Subcutaneous adipose tissue (tissue), 4 donors: ENCODE results near the gene KCNK15. TPM values are rescaled to one million over a fixed set of nuclear protein-coding genes. Genes with fewer than 3 reads are reported as not detected.

Experiments used
- CTCF ChIP-seq: fragments of 450-650 bp; IDR thresholded peaks from one replicate; pipeline ENCODE4 v1.5.1; 2016; ENCODE audit warnings: low read depth, mild to moderate bottlenecking, control low read depth, antibody characterized with exemption, moderate library complexity
- total RNA-seq, 4 donors: library from RNA; depleted of rRNA; stranded (reverse); fragments of >200 nt; gene quantifications; one replicate each; pipeline ENCODE4 v1.1.0, GENCODE V29; 2016

KCNK15 gene
- total RNA-seq, 4 donors from 2014 or later: 1.3 to 4.5 (median 2.6) TPM

GRCh38 chr20:44730441-44730840, 15.2 kb upstream of the KCNK15 start:
- TF ChIP-seq CTCF: no peak

- no peak for TF ChIP-seq CTCF
These were observed 14.0 kb upstream of the KCNK15 start for GRCh38 chr20:44731657-44732056.

GRCh38 chr20:44732327-44732726, 13.3 kb upstream of the KCNK15 start:
- no peak for TF ChIP-seq CTCF

- no peak for TF ChIP-seq CTCF
These were observed 12.2 kb upstream of the KCNK15 start for GRCh38 chr20:44733341-44734069.

- TF ChIP-seq CTCF: no peak
These were observed 10.7 kb upstream of the KCNK15 start for GRCh38 chr20:44734938-44735337.

- TF ChIP-seq CTCF: no peak
These were observed 9.9 kb upstream of the KCNK15 start for GRCh38 chr20:44735816-44736169.

GRCh38 chr20:44736170-44737021, 9.3 kb upstream of the KCNK15 start:
- TF ChIP-seq CTCF: no peak
